HFF-Myc (cell line): ENCODE results near the gene RAB7B.
A peak's percentile ranks its signal among the peaks of the same experiment; 100 is the strongest.

Experiments
- DNase-seq: peaks from one replicate; pipeline ENCODE4 v3.0.0-alpha.2; 2011; ENCODE audit warnings: low read depth; ENCODE audit errors: extremely low read depth
- H3K4me3 ChIP-seq: replicated peaks from 2 replicates; pipeline ENCODE4 v1.5.1; 2011; ENCODE audit warnings: low read depth, mild to moderate bottlenecking, control low read depth, low read length
- TF ChIP-seq, protein P1 (sequence below): IDR thresholded peaks from 2 replicates; pipeline ENCODE4 v1.5.1; 2012; ENCODE audit warnings: mild to moderate bottlenecking, low read depth, low read length, control low read depth; ENCODE audit errors: missing control alignments

The RAB7B gene

GRCh38 chr1:206035027-206035426 lies 31.8 kb upstream of the RAB7B start:
- TF ChIP-seq, protein P1, sequence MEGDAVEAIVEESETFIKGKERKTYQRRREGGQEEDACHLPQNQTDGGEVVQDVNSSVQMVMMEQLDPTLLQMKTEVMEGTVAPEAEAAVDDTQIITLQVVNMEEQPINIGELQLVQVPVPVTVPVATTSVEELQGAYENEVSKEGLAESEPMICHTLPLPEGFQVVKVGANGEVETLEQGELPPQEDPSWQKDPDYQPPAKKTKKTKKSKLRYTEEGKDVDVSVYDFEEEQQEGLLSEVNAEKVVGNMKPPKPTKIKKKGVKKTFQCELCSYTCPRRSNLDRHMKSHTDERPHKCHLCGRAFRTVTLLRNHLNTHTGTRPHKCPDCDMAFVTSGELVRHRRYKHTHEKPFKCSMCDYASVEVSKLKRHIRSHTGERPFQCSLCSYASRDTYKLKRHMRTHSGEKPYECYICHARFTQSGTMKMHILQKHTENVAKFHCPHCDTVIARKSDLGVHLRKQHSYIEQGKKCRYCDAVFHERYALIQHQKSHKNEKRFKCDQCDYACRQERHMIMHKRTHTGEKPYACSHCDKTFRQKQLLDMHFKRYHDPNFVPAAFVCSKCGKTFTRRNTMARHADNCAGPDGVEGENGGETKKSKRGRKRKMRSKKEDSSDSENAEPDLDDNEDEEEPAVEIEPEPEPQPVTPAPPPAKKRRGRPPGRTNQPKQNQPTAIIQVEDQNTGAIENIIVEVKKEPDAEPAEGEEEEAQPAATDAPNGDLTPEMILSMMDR = no peak
- no peak for DNase-seq
- no peak overlapping the region for H3K4me3 ChIP-seq

DNA sequence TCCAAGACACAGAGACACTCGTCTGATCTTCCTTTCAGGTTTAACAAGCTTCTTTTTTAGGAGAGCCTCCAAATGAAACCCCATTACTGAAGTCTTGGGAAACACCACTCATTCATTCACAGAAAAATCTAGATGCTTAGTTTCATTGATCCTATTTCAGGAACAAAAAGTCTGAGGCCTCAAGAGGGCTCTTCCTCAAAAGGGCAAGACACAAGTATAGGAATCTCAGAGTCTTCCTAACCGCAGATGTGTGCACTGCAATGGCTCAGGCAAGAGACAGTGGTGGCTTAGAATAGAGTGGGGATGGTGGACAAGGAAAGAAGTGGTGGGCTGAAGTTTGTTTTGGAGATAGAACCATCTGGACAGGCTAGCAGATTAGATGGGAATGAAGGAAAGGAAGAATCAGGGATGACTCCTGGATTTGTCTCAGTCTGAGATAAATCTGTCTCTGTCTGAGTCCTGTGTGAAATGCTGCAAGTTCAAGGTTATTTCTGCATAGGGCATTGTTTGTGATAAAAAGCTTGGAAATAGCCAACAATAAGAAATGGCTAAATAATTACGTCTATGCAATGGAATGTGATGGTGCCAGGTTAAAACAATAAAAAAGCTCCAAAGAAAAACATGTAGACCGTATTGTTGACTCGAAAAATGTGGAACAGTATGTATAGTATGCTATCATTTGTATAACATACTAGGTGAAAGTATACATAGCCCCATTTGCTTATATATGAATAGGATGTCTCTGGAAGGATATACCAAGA lies 29.4 kb upstream of the RAB7B start:
- DNase-seq = no peak
- H3K4me3 ChIP-seq = no peak overlapping the region
- TF ChIP-seq, protein P1 = no peak

GRCh38 chr1:206030714-206031113 lies 27.5 kb upstream of the RAB7B start:
- peak; percentile 29 for DNase-seq

DNA sequence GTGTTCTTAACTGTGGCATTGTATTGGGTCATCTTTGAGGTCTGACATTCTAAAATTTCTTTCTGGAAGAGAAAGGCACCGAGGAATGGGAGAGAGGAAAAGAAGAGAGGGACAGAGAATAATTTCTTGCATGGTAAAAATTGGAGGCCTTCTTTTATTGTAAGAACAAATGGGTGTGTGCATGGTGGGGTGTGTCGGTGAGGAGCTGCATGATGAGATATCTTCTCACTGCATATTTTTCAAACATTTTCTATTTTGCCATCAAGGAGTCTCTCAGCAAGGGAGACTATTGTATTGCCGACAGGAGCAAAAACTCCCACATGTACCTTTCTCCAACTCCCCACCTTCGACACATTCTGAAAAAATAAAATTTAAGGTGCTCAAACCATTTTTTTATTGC lies 27.0 kb upstream of the RAB7B start:
- no peak for DNase-seq
- no peak overlapping the region for H3K4me3 ChIP-seq
- TF ChIP-seq, protein P1 = no peak

More at GRCh38 chr1:206030714-206031113, 27.5 kb upstream of the RAB7B start:
- TF ChIP-seq, protein P1 = peak; percentile 92
- H3K4me3 ChIP-seq = no peak overlapping the region

GRCh38 chr1:206029484-206029883 lies 26.3 kb upstream of the RAB7B start:
- TF ChIP-seq, protein P1 = no peak
- H3K4me3 ChIP-seq = no peak overlapping the region
- no peak for DNase-seq

DNA sequence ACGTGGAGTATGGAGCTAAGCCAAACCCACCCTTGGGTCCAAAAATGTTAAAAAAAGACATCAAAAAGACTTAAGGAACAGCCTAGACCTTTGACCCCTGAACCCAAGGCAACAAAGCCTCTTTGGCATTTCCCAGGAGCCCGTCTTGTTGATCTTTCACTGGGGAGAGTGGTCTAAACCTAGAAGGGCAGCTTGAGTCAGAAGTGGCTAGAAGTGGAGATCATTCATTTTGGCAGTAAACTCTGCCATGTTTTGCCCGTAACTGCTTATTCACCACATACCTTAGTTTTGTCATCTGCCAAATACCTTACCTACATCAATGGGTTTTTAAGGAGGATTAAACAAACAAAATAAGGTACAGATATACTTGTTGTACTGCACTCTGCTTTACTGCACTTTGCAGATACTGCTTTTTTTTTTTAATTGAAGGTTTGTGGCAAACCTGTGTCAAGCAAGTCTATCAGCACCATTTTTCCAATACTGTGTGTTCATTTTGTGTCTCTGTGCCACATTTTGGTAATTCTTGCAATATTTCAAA lies 22.2 kb upstream of the RAB7B start:
- no peak overlapping the region for H3K4me3 ChIP-seq
- TF ChIP-seq, protein P1 = no peak
- no peak for DNase-seq

- no peak for DNase-seq
- TF ChIP-seq, protein P1 = no peak
- H3K4me3 ChIP-seq = no peak within 1 kb of the TSS
These were observed 20.5 kb upstream of the RAB7B start, which contains the start of gene CTSE for GRCh38 chr1:206023695-206024094. Gene CTSE, minus strand, starts transcription at chr1:206023895. Its CDS starts 104 bp downstream, at chr1:206023791.
